GM23248 (cell line): Measurements from ENCODE around the gene GARNL3. TPM values are rescaled to one million over a fixed set of nuclear protein-coding genes. Genes with fewer than 3 reads are reported as not detected.

Experiments used
- DNase-seq: peaks from one replicate; pipeline ENCODE4 v3.0.0-alpha.2; 2015
- H2AFZ ChIP-seq: fragments of 200-600 bp; sonication (generic); 2 replicates; pipeline ENCODE4 v1.6.1; 2016; ENCODE audit warnings: antibody characterized with exemption
- H3F3A ChIP-seq: fragments of 200-600 bp; sonication (generic); 2 replicates; pipeline ENCODE4 v1.6.1; 2016; ENCODE audit warnings: mild to moderate bottlenecking, antibody characterized with exemption, mixed run types; ENCODE audit not compliant: insufficient read depth
- H3K27ac ChIP-seq: fragments of 200-600 bp; sonication (generic); 2 replicates; pipeline ENCODE4 v1.5.1; 2016; ENCODE audit warnings: mild to moderate bottlenecking
- H3K27me3 ChIP-seq: fragments of 200-600 bp; sonication (generic); replicated peaks from 2 replicates; pipeline ENCODE4 v1.6.1; 2016; ENCODE audit warnings: mild to moderate bottlenecking; ENCODE audit not compliant: insufficient read depth
- H3K36me3 ChIP-seq: fragments of 200-600 bp; sonication (generic); 2 replicates; pipeline ENCODE4 v1.6.1; 2016; ENCODE audit warnings: low read depth, mild to moderate bottlenecking
- H3K4me1 ChIP-seq: fragments of 200-600 bp; sonication (generic); 2 replicates; pipeline ENCODE4 v1.6.1; 2016; ENCODE audit warnings: mild to moderate bottlenecking; ENCODE audit not compliant: insufficient read depth
- H3K4me2 ChIP-seq: fragments of 200-600 bp; sonication (generic); one replicate; pipeline ENCODE4 v1.6.1; 2016; ENCODE audit warnings: mild to moderate bottlenecking; ENCODE audit not compliant: unreplicated experiment
- H3K4me3 ChIP-seq: fragments of 200-600 bp; sonication (generic); 2 replicates; pipeline ENCODE4 v1.5.1; 2016; ENCODE audit warnings: mild to moderate bottlenecking
- H3K79me2 ChIP-seq: fragments of 200-600 bp; sonication (generic); 2 replicates; pipeline ENCODE4 v1.6.1; 2016; ENCODE audit warnings: mild to moderate bottlenecking; ENCODE audit not compliant: insufficient read depth
- H3K9ac ChIP-seq: fragments of 200-600 bp; sonication (generic); 2 replicates; pipeline ENCODE4 v1.6.1; 2016; ENCODE audit warnings: mild to moderate bottlenecking
- H3K9me2 ChIP-seq: fragments of 200-600 bp; sonication (generic); 2 replicates; pipeline ENCODE4 v1.6.1; 2016; ENCODE audit warnings: mixed run types, mild to moderate bottlenecking, moderate library complexity; ENCODE audit not compliant: insufficient read depth
- H3K9me3 ChIP-seq: fragments of 200-600 bp; sonication (generic); one replicate; pipeline ENCODE4 v1.6.1; 2017; ENCODE audit warnings: low read depth
- H4K20me1 ChIP-seq: fragments of 200-600 bp; sonication (generic); 2 replicates; pipeline ENCODE4 v1.6.0; 2016; ENCODE audit not compliant: insufficient read depth
- EZH2 ChIP-seq: fragments of 200-600 bp; sonication (generic); IDR thresholded peaks from 2 replicates; pipeline ENCODE4 v1.6.1; 2018; ENCODE audit warnings: antibody characterized with exemption, mild to moderate bottlenecking; ENCODE audit not compliant: insufficient read depth, poor library complexity, severe bottlenecking
- EZH2phosphoT487 ChIP-seq: fragments of 200-600 bp; sonication (generic); IDR thresholded peaks from 2 replicates; pipeline ENCODE4 v1.6.1; 2018; ENCODE audit warnings: antibody characterized with exemption, moderate library complexity, mild to moderate bottlenecking, low read depth; ENCODE audit not compliant: insufficient read depth
- WGBS, 2 experiments: methylation state at CpG; one replicate each; pipeline ENCODE4 v1.1.6; 2015 to 2017; ENCODE audit warnings: low lambda C conversion rate in 2 of 2, low coverage in 1 of 2; ENCODE audit errors: missing lambda C conversion rate in 2 of 2; 5-methylcytosine and 5-hydroxymethylcytosine counted together
- in situ Hi-C: fragments of 300-500 bp; cut with MboI; formaldehyde crosslinking; loops from 2 replicates; pipeline ENCODE4 v1.15.0; 2020
- polyA plus RNA-seq: library from polyadenylated mRNA; unstranded; fragments of >200 nt; fragmentation: Nextera tagmentation; extraction: Ambion mirVana; gene quantifications from 2 replicates; pipeline ENCODE4 v1.2.1, GENCODE V29; 2016
- total RNA-seq: library from RNA; depleted of rRNA; stranded (reverse); fragments of >200 nt; shearing (Covaris generic); gene quantifications from 2 replicates; pipeline ENCODE4 v1.2.3, GENCODE V29; 2014

GARNL3 gene
- total and polyA plus RNA-seq, 2 experiments from 2014 or later: 0.43 to 1.3 TPM

GRCh38 chr9:127395497-127396252, 131.1 kb downstream of the GARNL3 start:
- H3K4me2 ChIP-seq: no peak overlapping the region
- in situ Hi-C loops: no loop called here
- no peaks in the 10 kb centered on the region for H3K36me3 ChIP-seq
- H3K27me3 ChIP-seq: peaks cover 30% of the 10 kb centered on the region
- H3K79me2 ChIP-seq: no peaks in the 10 kb centered on the region
- no peaks in the 10 kb centered on the region for H3K9me3 ChIP-seq
- H3K4me3 ChIP-seq: no peak overlapping the region; the same call in 1 of the 2 replicates
- WGBS, 2 experiments: 84% methylated on average over 7 of the region's 7 CpGs
- no peak for DNase-seq
- TF ChIP-seq EZH2phosphoT487: no peak
- TF ChIP-seq EZH2: no peak
- H3F3A ChIP-seq: 0 out of 2 replicates have a peak, but pooled peaks cover 8% of the 10 kb centered on the region
- H4K20me1 ChIP-seq: no peaks in the 10 kb centered on the region
- no peaks in the 10 kb centered on the region for H3K9me2 ChIP-seq
- H3K4me1 ChIP-seq: no peaks in the 10 kb centered on the region
- no peak overlapping the region for H2AFZ ChIP-seq
- no peak overlapping the region for H3K9ac ChIP-seq
- H3K27ac ChIP-seq: no peak overlapping the region

DNA sequence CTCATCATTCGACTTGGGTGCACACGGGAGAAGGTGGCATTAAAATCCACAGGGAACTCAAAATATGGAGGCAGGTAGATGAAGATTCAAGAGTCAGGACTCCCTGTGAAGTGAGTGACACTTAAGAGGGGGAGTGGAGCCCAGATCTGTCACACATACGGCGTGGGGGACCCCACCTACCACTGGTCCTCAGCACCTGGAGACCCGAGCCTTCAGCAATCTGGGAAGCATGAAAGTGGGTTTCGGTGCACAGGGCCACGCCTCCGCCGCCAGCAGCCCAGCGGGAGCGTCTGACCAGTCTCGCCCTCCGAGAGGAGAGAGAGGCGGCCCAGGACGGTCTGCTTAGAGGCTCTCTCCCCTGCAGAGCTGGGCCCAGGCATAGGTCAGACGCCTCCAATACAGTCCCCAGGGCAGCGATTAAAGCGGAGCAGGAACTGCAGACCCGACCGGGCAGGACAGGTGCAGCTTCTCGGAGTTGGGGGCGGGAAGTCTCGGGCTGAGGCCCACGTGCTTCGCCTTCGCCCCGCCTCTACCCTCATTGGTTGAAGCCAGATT, 131.8 kb downstream of the GARNL3 start:
- DNase-seq: no peak
- in situ Hi-C loops: no loop called here
- Histone ChIP-seq H3K9ac (no peak overlapping the region), H4K20me1 (no peaks in the 10 kb centered on the region), H3K79me2 (no peaks in the 10 kb centered on the region), H3K4me2 (no peak overlapping the region), H3K27me3 (peaks cover 30% of the 10 kb centered on the region), H2AFZ (peak overlapping the region; percentile 36; the same call in 1 of the 2 replicates), H3K9me3 (no peaks in the 10 kb centered on the region), H3K4me3 (peak overlapping the region; percentile 41; the same call in 1 of the 2 replicates), H3K4me1 (no peaks in the 10 kb centered on the region), H3K27ac (no peak overlapping the region), H3F3A (0 out of 2 replicates have a peak, but pooled peaks cover 8% of the 10 kb centered on the region), H3K36me3 (no peaks in the 10 kb centered on the region), H3K9me2 (no peaks in the 10 kb centered on the region)
- WGBS, 2 experiments: 32 to 36% methylated on average over 27 of the region's 27 CpGs
- TF ChIP-seq EZH2 (no peak), EZH2phosphoT487 (no peak)

DNA sequence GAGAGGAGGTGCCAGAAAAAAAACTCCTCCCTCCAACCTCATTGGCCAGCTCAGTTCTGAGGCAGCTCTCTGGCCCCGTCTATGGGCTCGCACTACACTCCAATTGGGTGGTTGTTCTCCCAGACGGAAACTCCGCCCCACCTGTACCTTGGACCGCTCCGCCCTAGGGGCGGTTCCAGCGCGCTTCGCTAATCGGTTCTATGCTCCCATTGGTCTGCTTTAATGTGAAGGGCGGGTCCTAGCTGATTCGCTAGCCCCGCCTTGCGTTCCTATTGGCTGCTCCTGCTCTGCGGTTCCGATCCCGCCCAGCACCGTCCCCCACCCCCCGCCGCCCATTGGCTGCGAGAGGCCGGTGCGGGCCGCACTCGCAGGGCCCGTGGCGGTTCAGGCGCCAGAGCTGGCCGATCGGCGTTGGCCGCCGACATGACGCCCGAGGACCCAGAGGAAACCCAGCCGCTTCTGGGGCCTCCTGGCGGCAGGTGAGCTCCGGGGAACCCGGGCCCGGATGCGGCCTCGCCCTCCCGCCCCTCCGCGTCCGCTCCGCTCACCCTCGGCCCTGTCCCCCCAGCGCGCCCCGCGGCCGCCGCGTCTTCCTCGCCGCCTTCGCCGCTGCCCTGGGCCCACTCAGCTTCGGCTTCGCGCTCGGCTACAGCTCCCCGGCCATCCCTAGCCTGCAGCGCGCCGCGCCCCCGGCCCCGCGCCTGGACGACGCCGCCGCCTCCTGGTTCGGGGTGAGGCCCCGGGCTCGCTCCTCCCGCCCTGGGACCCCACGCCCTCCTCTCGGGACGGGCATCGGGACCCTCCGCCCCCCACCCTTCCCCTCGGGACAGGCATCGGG, 132.5 kb downstream of the GARNL3 start, which contains the start of gene SLC2A8:
TSS of gene SLC2A8 (plus strand) at position 362 of the 838 bp plus-strand sequence. CDS start at position 424, 62 bp downstream.
- Histone ChIP-seq H3K9me2 (no peaks in the 10 kb centered on the region), H3K9ac (peak within 1 kb of the TSS; percentile 66), H3K9me3 (no peaks in the 10 kb centered on the region), H3K4me2 (peak within 1 kb of the TSS; percentile 22), H3K79me2 (no peaks in the 10 kb centered on the region), H3K27me3 (peaks cover 24% of the 10 kb centered on the region), H3F3A (0 out of 2 replicates have a peak, but pooled peaks cover 8% of the 10 kb centered on the region), H4K20me1 (no peaks in the 10 kb centered on the region), H2AFZ (peak within 1 kb of the TSS; percentile 65), H3K36me3 (no peaks in the 10 kb centered on the region), H3K27ac (no peak within 1 kb of the TSS), H3K4me3 (peak within 1 kb of the TSS; percentile 68), H3K4me1 (no peaks in the 10 kb centered on the region)
- in situ Hi-C loops: no loop called here
- DNase-seq: peak; percentile 98
- TF ChIP-seq EZH2phosphoT487 (no peak), EZH2 (no peak)
- 1 to 2% methylated on average over 20 to 75 of the region's 87 CpGs for WGBS, 2 experiments

GRCh38 chr9:127397646-127398274, 133.2 kb downstream of the GARNL3 start:
- peak overlapping the region; percentile 66 for H3K9ac ChIP-seq
- peak overlapping the region; percentile 22 for H3K4me2 ChIP-seq
- WGBS, 2 experiments: 2 to 3% methylated on average over 39 to 49 of the region's 55 CpGs
- H4K20me1 ChIP-seq: no peaks in the 10 kb centered on the region
- H3K9me2 ChIP-seq: no peaks in the 10 kb centered on the region
- DNase-seq: peak; percentile 62
- in situ Hi-C loops: no loop called here
- H3F3A ChIP-seq: 0 out of 2 replicates have a peak, but pooled peaks cover 8% of the 10 kb centered on the region
- no peaks in the 10 kb centered on the region for H3K4me1 ChIP-seq
- H3K79me2 ChIP-seq: no peaks in the 10 kb centered on the region
- no peaks in the 10 kb centered on the region for H3K36me3 ChIP-seq
- no peak overlapping the region for H3K27ac ChIP-seq
- no peaks in the 10 kb centered on the region for H3K9me3 ChIP-seq
- peaks cover 17% of the 10 kb centered on the region for H3K27me3 ChIP-seq
- peak overlapping the region; percentile 68 for H3K4me3 ChIP-seq
- peak overlapping the region; percentile 65 for H2AFZ ChIP-seq
- TF ChIP-seq EZH2phosphoT487: no peak
- TF ChIP-seq EZH2: no peak
